Activated CD8-positive, alpha-beta memory T cell treated with anti-CD3 and anti-CD28 coated beads for 48 hours (primary cell): ENCODE results near the gene MAGI1.
"Not testable (repeated sequence)": the region's sequence is repeated elsewhere in the genome, so short reads cannot be mapped to it uniquely, and the experiment has no call there.

Experiments used
- DNase-seq, 3 experiments: peaks; one replicate each; pipeline ENCODE4 v3.0.0-alpha.2; 2020; ENCODE audit warnings: low read depth in 2 of 3, low spot score in 2 of 3

MAGI1 gene

DNA sequence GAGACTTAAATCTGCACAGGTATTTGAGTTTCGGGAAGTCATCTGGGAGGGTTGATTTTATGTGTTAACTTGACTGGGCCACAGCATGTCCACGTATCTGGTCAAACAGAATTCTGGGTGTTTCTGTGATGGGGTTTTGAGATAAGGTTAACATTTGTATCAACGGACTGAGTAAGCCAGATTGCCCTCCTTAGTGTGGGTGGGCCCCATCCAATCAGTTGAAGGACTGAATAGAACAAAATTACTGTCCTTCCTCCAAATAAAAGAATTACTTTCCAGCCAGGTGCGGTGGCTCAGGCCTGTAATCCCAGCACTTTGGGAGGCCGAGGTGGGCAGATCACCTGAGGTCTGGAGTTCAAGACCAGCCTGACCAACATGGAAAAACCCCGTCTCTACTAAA, 399.3 kb downstream of the MAGI1 start:
- no peak for DNase-seq

GRCh38 chr3:65638301-65638700, 400.4 kb downstream of the MAGI1 start:
- no peak for DNase-seq

DNA sequence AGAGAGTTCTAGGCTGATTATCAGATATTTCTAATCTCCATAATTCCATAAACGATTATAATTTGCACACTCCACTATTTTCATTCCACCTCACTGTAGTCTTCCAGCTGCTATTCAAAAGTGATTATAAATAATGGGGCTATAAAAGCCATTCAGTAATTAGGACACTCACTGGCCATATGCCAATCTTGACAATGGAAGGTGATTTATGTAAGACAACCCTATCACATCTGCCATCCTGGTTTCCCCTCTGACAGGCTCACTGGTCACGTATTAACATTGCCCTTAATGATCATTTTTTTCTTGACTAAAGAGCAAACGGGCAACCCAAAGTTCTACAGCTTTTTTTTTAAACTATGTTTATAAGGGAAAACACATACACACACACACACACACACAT, 402.4 kb downstream of the MAGI1 start:
- DNase-seq, result no peak

DNA sequence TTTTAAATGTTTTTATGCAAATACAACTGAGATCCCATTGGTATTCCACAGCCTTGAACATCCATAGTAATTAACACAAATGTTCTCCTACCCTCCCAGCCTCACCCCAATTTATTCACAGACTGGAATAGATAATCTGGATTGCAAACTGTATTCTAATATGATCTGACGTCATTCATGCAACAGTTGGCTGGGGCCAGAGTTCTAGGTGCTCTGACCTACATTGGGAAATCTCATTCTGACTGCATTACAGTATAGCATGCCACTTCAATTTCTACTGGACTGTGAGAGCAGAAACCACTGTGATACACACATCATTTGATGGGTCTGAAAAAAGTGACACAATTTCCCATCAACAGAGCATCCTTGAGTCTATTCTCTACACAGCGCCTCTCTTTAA, 403.1 kb downstream of the MAGI1 start:
- DNase-seq, result no peak

- DNase-seq, result no peak
Observed at GRCh38 chr3:65633018-65633638, 405.6 kb downstream of the MAGI1 start.

DNA sequence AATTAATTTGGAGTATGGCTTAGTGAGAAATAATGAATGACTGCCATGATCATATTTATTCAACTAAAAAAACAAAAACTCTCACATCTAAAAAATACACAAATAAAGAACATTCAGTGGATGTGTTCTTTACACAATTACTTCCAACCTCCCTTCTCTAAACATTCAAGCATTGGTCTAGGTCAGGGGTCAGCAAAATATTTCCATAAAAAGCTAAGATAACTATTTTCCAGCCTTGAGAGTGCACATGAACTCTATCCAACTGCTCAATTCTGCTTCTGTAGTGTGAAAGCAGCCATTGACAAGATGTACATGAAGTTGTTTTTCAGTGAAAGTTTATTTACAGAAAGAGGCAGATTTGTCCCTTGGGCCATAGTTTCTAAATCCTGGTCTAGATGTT, 406.3 kb downstream of the MAGI1 start:
- no peak for DNase-seq

GRCh38 chr3:65628978-65629377, 409.7 kb downstream of the MAGI1 start:
- DNase-seq, result no peak

GRCh38 chr3:65627062-65627461, 411.7 kb downstream of the MAGI1 start:
- no peak for DNase-seq

DNA sequence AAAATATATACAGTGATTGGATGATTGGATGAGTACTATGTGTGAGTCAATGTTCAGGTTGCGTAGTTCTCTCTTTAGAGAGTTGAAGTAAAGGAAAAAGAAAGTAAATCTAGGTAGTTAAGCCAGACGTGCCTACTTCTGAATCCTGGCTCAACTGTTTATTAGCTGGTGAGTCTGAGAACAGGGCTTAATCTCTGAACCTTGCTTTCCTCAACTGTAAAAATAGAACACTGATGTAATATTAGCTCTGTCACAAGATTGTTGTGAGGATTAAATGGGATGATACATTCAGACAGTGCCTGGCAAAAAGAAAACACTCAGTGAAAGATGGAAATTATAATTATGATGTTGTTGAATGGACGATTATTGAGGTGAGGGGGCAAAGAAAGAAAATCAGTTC, 413.4 kb downstream of the MAGI1 start:
- DNase-seq, result no peak

DNA sequence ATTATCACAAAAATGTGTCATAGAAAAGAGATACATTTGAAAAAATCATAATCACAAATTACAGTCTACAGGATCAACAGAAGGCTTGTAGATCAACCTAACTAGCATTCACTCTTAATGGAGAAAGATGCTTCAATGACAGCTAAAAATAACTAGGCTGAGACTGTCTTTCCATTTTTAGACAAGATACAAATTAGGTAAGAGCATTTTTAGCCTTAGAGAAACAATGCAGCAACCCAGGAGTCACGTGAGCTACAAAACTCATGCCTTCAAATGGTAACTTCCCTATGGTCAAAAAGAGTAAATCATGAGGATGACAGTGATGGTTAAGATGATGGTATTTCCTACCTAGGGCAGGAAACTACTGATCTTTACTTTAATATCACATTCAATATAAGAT, 415.4 kb downstream of the MAGI1 start:
- no peak for DNase-seq

GRCh38 chr3:65619888-65620287, 418.8 kb downstream of the MAGI1 start:
- DNase-seq, result no peak

DNA sequence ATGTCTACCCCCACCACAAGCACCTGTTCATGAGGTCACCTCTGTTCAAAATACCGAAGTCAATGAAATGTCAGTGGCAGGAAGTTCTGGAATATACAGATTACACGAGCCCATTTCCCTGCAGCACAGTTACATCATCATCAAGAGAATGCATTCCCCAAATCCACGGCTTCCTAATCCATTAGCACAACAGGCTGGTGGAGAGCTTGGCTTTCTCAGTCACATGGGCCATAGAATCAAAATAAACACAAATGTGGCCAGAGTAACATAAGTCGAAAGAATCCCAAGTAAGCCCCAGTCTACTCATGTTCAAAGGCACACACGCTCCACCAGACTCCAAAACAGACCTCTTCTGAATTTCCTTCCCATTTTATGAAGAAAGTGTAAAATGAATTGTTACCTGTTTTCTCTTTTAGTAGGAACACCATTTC, 419.3 kb downstream of the MAGI1 start:
- no peak for DNase-seq

DNA sequence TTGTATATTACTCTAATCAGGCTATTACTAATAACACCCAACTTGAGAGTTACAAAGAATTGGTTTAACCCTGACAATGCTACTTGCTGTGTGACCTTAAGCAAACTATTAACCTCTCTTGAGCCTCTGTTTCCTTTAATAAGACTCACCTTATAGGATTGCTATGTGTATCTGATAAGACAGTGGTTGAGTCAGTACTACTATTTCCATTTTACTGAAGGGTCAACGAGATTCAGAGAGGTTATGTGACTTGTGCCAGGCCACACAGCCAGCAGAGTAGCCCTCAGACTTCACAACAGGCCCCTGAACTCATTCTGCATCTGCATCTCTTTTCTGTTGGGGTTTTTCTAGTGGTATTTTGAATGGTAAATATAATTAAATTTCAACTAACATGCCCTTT, 420.1 kb downstream of the MAGI1 start:
- DNase-seq, result no peak

GRCh38 chr3:65617787-65618186, 420.9 kb downstream of the MAGI1 start:
- no peak for DNase-seq

DNA sequence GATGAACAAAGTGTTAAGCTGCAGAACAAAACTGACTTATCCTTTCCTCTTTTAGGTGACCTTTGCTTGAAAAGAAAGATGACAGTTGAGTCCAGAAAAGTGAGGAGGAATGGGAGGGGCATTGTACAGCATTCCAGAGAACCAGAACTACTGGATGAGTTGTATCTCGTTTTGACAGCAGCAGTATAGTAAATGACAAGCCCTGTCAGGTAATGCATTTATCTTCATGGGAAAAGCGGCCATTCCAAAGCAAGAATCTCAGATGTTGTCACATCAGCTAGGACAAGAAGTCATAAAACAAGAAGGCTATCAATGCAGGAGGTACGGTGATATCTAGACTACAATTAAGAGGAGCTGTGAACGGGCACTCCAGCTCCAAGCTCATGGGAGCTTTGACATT, 421.5 kb downstream of the MAGI1 start:
- no peak for DNase-seq

DNA sequence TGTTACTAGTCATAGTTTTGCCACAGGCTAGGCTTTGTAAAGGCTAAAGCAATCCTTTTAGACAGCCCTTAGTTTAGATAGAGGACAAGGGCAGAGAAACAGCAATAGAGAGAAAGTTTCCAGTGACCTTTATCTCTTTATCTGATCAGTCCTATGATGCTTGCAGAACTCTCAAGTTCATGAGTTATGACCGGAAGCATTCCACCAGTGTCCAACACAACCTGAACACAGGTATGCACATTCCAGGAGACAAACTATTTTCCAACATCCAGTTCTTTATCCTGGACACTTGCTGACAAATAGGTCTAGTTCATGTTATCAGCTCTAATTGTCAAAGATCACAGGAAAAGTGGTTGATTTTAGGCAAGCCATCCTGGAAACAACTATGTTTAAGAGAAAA, 422.2 kb downstream of the MAGI1 start:
- no peak for DNase-seq

- DNase-seq, result no peak
Observed at GRCh38 chr3:65615329-65615728, 423.4 kb downstream of the MAGI1 start.

- DNase-seq, result no peak
Observed at GRCh38 chr3:65614585-65614984, 424.1 kb downstream of the MAGI1 start.

- DNase-seq, result not testable (repeated sequence)
Observed at GRCh38 chr3:65607965-65608460, 430.7 kb downstream of the MAGI1 start.

GRCh38 chr3:65607101-65607500, 431.6 kb downstream of the MAGI1 start:
- DNase-seq, result no peak

DNA sequence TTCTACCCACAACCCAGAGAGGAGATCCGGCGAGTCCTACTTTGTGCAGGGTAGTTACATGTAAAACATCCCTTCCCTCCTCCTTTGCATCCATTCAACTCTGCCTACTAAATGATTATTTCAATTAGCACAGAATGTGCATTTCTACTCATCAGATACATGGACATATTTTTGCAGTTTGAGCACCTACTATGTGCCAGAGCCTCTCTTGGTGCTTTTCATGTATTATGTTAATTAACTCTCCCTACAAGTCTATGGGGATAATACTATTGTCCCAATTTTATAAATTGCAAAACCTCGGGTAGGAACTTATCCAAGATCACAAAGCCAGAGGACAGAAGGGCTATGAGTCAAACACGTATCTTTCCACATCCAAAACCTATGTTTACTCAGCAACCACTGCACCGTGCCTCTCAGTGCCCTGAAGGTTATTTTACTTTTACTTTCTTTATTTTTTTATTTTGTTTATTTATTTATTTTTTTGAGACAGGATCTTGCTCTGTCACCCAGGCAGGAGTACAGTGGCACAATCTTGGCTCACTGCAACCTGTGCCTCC, 432.8 kb downstream of the MAGI1 start:
- no peak for DNase-seq

DNA sequence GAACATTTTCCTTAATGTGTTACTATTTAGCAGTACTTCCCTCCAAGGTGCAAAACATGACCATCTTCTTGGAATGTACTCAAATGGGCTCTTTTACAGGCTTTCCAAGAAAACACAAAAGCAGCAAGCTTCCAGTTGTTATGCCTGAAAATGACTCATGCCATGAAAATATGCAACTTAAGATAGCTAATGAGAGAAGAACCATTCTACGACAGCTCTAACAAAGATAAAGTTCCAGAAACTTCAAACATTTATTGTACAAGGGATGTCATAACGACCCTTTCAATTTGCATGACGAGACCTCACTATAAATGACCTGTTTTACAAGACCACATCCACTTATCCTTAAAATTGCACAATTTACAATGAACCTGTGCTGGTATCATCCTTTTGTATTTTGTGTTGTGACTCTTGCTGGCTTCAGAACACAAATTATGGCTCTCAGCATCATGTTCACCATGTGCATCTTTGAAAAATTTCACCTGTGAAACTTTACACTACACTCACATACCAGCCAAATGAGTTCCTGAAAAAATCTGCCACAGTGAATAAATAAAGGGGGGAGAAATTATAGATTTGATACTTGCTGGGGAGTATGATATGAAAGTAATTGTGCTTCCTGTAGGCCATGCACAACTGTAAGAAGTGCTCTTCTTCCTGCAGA, 433.7 kb downstream of the MAGI1 start:
- no peak for DNase-seq

- no peak for DNase-seq
Observed at GRCh38 chr3:65603631-65604030, 435.1 kb downstream of the MAGI1 start.
